Cortex of kidney (tissue), 1 donor: ENCODE data around the gene ZNF441.
"Not testable (repeated sequence)": the region's sequence is repeated elsewhere in the genome, so short reads cannot be mapped to it uniquely, and the experiment has no call there.

Experiments used
- DNase-seq: peaks from one replicate; lab custom pipeline; 2025; lab: John Stamatoyannopoulos, UW

Gene ZNF441

DNA sequence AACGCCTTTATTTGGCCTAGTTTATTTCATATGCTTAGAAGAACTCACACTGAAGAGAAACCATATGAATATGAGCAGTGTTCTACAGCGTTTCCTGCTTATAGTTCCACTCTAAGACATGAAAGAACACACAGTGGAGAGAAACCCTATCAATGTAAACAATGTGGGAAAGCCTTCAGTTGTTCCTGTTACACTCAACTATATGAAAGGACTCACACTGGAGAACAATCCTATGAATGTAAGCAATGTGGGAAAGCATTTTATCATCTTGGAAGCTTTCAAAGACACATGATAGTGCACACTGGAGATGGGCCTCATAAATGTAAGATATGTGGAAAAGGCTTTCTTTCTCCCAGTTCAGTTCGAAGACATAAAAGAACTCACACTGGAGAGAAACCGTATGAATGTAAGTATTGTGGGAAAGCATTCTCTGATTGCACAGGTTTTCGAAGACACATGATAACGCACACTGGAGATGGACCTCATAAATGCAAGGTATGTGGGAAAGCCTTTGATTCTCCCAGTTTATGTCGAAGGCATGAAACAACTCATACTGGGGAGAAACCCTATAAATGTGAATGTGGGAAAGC, 13.7 kb downstream of the ZNF441 start:
- no peak for DNase-seq

DNA sequence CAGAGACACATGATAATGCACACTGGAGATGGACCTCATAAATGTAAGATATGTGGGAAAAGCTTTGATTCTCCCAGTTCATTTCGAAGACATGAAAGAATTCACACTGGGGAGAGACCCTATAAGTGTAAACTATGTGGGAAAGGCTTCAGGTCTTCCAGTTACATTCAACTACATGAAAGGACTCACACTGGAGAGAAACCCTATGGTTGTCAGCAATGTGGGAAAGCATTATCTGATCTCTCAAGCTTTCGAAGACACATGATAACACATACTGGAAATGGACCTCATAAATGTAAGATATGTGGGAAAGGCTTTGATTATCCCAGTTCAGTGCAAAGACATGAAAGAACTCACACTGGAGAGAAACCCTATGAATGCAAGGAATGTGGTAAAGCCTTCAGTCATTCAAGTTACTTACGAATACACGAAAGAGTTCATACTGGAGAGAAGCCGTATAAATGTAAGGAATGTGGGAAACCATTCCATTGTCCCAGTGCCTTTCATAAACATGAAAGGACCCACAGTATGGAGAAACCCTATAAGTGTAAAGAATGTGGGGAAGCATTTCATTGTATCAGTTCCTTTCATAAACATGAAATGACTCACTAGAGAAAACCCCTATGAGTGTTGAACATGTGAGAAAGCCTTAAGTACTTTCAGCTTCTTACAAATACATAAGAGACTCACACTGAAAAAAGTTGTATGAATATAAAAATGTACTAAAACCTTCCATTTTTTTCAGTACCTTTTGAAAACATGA, 14.7 kb downstream of the ZNF441 start:
- no peak for DNase-seq

DNA sequence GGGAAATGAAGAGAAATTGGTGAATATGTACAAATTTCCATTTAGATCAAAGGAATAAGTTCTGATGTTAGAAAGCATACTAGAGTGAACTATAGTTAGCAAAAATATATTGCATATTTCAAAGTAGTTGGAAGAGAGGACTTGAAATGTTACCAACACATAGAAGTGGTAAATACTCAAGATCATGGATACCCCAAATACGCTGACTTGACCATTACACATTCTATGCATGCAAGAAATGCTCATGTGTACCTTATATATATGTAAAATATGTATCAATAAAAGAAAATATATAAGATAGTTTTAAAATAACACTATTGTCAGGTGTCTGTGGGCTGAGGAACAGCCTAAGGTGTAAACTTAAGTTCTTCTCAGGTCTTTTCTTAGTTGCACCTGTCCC, 17.0 kb downstream of the ZNF441 start:
- DNase-seq = no peak

DNA sequence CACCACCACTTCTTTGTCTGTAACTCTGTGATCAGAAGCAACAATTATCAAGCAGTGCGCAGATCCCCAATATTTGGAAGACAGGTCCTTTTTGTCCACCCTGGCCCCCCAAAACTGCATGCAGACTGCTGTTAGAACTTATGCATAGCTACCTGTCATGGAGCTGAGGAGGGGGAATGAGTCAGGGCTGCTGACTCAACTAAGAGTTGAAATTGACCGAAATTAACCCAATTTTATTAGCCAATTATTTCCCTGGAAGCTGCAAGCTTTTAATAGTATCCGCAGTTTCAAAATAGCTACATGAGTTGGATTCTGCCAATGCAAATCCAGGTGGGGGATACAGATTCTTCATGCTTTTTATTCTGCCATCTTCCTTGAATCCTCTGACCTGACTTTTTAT, 17.6 kb downstream of the ZNF441 start:
- no peak for DNase-seq

DNA sequence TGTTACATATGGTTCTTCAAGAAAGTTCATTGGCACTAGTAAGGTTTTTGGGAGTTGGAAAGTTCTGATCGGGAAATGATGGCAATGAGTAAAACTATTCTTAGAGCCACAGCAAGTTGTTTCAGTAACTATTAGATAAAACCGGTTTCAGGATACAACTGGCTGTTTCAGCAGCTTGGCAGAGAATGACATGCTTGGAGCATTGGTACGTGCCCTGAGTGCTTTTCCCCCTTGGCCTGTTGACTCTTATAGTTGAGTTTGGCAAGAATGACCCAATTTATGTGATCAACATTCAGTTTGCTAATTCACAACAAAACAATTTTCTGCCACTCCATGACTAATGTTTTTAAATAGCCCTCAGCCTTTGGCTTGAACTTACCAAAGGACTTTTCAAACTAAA, 20.7 kb downstream of the ZNF441 start:
- DNase-seq = no peak

DNA sequence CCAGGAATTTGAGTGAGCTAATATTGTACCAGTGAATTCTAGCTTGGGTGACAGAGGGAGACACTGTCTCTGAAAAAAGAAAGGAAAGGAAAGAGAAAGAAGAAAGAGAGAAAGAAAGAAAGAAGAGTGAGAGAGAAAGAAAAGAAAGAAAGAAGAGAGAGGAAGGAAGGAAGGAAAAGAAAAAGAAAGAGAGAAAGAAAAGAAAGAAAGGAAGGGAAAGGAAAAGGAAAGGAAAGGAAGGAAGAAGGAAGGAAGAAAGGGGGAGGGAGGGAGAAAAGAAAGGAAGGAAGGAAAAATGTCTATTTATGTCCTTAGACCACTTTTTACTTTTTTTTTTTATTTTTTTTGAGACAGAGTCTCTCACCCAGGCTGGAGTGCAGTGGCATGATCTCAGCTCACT, 26.1 kb downstream of the ZNF441 start:
- DNase-seq = no peak

DNA sequence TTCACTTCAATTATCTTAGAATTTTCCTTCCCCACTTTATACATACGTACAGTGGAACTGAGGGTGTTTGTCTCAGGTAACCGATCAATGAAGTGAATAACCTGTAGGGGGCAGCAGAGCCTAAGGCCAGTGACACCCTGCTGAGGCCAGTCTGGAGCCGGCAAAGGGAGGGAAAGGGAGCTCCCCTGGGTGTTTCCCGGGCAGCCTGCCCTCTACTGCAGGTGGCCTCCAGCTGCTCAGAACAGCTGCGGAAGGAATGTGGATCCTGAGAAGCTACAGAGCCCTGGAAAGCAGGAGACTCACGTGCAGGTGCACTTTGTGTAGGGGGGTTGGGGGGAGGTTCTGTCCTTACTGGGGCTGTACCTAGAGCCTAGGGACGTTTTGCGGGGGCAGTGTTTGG, 30.7 kb downstream of the ZNF441 start:
- no peak for DNase-seq

DNA sequence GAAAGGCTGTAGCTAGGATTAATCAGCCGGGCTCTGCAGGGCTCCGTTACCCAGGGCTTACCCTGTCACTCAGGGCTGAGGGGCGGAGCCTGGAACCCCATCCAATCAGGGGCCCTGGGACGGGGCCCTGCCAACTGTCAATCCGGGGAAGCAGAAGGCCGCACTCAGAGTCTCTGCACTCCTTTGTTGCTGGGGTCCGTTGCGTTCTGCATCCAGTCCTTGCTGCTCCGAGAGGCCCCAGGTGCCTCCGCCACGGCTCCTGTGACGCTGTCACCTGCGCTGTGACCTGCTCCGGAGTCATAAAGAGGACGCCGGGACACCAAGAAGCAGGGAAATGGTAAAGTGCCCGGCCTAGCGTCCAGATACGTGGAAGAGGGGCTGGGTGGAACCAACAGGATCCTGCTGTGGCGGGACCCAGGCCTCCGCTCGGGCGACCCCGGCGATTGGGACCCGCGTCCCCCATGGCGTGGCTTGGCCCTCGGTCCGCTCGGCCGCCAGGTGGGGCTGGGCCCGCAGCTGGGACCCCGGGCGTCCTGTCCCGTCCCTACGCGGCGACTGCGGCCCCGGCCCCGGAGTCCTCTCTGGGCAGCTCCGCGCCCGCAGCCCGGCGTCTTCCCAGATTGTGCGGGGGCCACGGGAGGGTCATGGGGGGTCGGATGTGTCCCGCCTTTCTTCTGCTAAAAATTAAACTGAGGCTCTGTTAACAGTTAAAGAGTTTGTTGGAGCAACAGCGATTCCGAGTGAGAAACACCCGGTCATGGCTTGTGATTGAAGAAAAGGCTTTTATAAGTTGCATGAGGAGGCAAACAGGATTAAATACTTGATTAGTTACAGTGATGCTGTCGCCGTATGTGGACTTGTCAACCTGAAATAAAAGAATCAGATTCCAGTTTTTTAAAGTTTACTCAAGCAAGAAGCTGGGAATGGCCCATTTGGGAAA, 31.9 kb downstream of the ZNF441 start, which contains the start of gene ZNF491:
Gene ZNF491, plus strand, starts transcription at position 133 of the 940 bp plus-strand sequence. CDS start 7,431 bp downstream, outside the sequence.
- DNase-seq = no peak

DNA sequence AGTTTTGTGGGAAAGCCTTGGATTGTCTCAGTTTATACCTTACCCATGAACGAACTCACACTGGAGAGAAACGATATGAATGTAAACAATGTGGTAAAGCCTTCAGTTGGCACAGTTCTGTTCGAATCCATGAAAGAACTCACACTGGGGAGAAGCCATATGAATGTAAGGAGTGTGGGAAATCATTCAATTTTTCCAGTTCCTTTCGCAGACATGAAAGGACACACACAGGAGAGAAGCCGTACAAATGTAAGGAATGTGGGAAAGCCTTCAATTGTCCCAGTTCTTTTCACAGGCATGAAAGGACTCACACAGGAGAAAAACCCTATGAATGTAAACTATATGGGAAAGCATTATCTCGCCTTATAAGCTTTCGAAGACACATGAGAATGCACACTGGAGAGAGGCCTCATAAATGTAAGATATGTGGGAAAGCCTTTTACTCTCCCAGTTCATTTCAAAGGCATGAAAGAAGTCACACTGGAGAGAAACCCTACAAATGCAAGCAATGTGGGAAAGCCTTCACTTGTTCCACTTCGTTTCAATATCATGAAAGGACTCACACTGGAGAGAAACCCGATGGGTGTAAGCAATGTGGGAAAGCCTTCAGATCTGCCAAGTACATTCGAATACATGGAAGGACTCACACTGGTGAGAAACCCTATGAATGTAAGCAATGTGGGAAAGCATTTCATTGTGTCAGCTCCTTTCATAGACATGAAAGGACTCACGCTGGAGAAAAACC, 39.7 kb downstream of the ZNF441 start:
- DNase-seq = no peak

DNA sequence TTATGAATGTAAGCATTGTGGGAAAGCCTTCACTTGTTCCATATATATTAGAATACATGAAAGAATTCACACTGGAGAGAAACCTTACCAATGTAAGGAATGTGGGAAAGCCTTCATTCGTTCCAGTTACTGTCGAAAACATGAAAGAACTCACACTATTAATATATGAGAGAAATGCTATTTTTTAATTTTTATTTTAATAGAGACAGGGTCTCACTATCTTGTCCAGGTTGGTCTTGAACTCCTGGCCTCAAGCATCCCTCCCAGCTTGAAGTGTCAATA, 40.2 kb downstream of the ZNF441 start:
- no peak for DNase-seq

DNA sequence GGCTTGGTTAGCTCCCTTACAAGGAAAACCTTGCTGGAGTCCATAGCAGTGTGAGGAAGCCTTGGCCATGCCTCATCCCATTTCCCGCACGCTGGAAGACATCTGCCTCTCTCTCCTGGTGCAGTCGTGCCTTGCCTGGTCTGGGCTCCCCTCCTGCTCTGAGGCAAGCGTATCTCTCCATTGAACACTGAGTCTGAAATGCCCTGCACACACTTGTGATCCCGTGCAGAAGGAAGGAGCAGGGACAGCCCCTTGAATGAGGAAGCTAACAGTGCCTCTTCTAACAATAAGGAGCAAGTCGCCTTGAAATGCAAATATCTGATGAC, 46.9 kb downstream of the ZNF441 start:
- no peak for DNase-seq

DNA sequence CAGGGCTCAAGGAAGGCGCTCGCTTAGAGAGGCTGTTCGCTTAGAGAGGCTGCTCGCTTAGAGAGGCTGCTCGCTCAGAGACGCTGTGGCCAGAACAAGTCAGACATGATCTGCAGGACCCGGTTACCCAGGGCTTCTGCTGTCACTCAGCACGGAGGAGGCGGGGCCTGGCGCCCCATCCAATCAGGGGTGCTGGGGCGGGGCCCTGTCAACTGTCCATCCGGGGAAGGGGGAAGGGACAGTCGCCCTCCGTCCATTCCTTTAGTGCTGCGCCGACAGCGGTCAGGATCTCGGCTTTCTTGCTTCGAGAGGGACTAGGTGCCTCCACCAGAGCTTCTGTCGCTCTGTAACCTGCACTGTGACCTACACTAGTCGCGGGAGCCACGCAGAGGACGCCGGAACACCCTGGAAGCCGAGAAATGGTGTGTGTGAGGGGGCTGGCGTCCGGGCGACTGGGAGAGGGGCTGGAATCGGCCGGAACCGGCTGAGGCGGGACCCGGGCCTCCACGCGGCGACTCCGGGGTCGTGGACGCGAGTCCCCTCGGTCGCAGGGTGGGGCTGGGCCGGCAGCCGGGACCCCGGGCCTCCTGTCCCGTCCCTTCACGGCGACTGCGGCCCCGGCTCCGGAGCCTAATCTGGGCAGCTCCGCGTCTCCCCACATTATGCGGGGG, 47.4 kb downstream of the ZNF441 start, which contains the start of gene ZNF440:
Gene ZNF440, plus strand, starts transcription at position 245 of the 671 bp plus-strand sequence. Its CDS starts 175 bp downstream, at position 420.
- no peak for DNase-seq

DNA sequence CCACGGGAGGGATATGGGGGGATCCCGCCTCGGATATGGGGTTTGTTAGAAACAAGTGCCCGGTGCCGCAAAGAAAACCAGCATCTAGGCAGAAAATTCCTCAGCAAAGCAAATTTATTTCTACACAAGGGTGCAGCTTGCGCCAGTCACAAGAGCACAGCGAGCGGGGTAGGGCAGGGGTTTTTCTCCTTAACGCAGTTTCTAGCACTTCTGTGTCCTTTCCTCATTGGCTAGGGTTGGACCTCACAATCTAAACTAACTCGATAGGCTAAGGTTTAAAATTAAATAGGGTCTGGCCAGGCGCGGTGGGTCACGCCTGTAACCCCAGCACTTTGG, 47.9 kb downstream of the ZNF441 start:
- DNase-seq = no peak

DNA sequence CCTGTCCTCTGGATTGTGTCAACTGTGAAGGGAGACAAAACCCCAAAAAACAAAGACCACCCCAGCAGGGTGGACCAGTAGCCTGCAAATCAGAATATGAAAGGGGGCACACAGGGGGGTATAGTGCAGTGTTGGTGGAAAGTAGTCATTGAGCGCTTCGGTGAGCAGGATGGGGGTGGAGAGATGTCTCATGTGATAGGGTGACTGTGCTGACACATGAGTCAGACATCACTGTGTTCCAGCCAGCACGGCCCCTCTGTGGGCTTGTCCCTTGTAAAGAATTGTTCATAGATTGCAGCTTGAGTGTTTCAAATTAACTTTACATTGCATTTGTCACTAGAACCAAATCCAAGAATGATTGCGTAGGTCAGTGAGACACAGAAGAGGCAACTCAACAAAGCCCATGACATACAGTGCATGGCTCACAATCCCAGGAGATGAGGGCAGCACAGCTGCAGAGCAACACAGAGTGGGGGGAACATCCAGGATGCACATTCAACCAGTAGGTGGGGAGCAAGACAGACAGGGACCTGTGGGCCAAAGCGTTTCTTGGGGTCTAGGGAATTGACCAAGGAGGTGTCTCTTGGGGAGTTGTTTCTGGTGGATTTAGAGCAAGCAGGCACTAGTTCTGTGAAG, 54.8 kb downstream of the ZNF441 start:
- no peak for DNase-seq

DNA sequence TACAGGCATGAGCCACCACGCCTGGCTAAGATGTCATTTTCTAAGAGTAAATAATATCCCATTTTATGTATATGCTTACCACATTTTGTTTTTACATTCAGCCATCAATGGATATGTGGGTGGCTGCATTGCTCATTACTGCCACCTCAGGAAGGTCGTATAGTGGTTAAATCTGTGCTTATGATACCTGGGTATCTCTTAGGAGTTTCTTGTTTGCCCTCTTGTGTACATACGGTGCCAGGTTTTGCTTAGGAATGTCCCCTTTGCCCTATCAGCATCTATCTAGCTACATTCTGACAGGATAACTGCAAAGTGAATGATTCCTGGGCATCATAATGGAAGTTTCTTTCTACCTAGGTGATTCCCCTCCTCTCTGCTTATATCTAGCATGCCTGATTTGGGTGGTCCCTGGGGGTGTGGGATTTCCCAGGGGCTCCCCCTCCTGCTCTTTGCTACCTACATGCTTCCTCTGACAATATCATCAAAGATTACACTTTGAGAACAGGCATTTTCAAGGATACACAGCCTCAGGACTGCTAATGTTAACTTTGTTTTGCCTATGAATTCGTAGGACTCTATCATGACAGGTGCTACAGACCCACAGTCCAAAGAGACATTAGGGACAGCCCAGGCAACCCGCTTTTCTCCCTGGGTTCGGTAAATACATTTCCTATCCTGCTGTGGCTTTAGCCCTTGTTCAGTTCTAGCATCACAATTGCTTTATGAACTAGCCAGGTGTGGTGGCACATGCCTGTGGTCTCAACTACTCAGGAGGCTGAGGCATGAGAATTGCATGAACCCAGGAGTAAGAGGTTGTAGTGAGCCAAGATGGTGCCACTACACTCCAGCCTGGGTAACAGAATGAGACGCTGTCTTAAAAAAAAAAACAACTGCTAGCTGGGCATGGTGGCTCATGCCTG, 62.4 kb downstream of the ZNF441 start:
- DNase-seq = not testable (repeated sequence)

DNA sequence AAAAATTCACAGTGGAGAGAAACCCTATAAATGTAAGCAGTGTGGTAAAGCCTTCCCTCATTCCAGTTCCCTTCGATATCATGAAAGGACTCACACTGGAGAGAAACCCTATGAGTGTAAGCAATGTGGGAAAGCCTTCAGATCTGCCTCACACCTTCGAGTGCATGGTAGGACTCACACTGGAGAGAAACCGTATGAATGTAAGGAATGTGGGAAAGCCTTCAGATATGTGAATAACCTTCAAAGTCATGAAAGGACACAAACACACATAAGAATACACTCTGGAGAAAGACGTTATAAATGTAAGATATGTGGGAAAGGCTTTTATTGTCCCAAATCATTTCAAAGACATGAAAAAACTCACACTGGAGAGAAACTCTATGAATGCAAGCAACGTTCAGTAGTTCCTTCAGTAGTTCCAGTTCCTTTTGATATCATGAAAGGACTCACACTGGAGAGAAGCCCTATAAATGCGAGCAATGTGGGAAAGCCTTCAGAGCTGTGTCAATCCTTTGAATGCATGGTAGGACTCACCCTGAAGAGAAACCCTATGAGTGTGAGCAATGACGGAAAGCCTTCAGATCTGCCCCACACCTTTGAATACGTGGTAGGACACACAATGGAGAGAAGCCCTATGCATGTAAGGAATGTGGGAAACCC, 65.6 kb downstream of the ZNF441 start:
- DNase-seq = no peak

DNA sequence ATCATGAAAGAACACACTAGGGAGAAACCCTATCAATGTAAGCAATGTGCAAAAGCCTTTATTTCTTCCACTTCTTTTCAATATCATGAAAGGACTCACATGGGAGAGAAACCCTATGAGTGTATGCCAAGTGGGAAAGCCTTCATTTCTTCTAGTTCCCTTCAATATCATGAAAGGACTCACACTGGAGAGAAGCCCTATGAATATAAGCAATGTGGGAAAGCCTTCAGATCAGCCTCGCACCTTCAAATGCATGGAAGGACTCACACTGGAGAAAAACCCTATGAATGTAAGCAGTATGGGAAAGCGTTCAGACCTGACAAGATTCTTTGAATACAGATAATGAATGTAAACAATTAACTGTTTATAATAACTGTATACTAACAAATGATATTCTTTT, 66.7 kb downstream of the ZNF441 start:
- DNase-seq = no peak
